HG03097 (cell line): ENCODE measurements around the gene SEPTIN5.
"Not testable (repeated sequence)": the region's sequence is repeated elsewhere in the genome, so short reads cannot be mapped to it uniquely, and the experiment has no call there.

ENCODE experiments used
- ATAC-seq: cut with Tn5 transposase; IDR thresholded peaks from one replicate; pipeline ENCODE4 v1.9.1; 2021; ENCODE audit not compliant: unreplicated experiment, low FRiP score

The SEPTIN5 gene

GRCh38 chr22:19714312-19715187, at the start of gene SEPTIN5:
Gene SEPTIN5 (plus strand): TSS chr22:19714503. CDS start chr22:19714589, 86 bp downstream.
- no peak for ATAC-seq

- no peak for ATAC-seq
Measured at GRCh38 chr22:19664951-19665783, 49.1 kb upstream of the SEPTIN5 start.

GRCh38 chr22:19665784-19666672, 48.3 kb upstream of the SEPTIN5 start:
- ATAC-seq: no peak

- no peak for ATAC-seq
Measured at GRCh38 chr22:19666673-19667593, 47.4 kb upstream of the SEPTIN5 start.

GRCh38 chr22:19667872-19668740, 46.2 kb upstream of the SEPTIN5 start:
- no peak for ATAC-seq

- no peak for ATAC-seq
Measured at GRCh38 chr22:19668748-19669147, 45.6 kb upstream of the SEPTIN5 start.

GRCh38 chr22:19669570-19669969, 44.7 kb upstream of the SEPTIN5 start:
- no peak for ATAC-seq

GRCh38 chr22:19671316-19671715, 43.0 kb upstream of the SEPTIN5 start:
- ATAC-seq: no peak

GRCh38 chr22:19672054-19672776, 42.1 kb upstream of the SEPTIN5 start:
- ATAC-seq: no peak

- no peak for ATAC-seq
Measured at GRCh38 chr22:19673660-19674059, 40.6 kb upstream of the SEPTIN5 start.

- ATAC-seq: no peak
Measured at GRCh38 chr22:19674129-19674928, 40.0 kb upstream of the SEPTIN5 start.

GRCh38 chr22:19674929-19675253, 39.4 kb upstream of the SEPTIN5 start:
- ATAC-seq: no peak

- ATAC-seq: no peak
Measured at GRCh38 chr22:19675428-19675827, 38.9 kb upstream of the SEPTIN5 start.

- ATAC-seq: not testable (repeated sequence)
Measured at GRCh38 chr22:19676437-19676836, 37.9 kb upstream of the SEPTIN5 start.

GRCh38 chr22:19678949-19679521, 35.3 kb upstream of the SEPTIN5 start:
- ATAC-seq: no peak

- ATAC-seq: no peak
Measured at GRCh38 chr22:19679522-19680101, 34.7 kb upstream of the SEPTIN5 start.
